Bronchus fibroblast of lung (primary cell): ENCODE results near the gene KIF26B. TPM values are rescaled to one million over a fixed set of nuclear protein-coding genes. Genes with fewer than 3 reads are reported as not detected.

ENCODE experiments used
- total RNA-seq: library from RNA; depleted of rRNA; stranded (reverse); fragments of >200 nt; gene quantifications from 2 replicates; pipeline ENCODE4 v1.2.3, GENCODE V29; 2015

Gene KIF26B
- 0.59 and 1.0 TPM in 2 replicates for total RNA-seq

DNA sequence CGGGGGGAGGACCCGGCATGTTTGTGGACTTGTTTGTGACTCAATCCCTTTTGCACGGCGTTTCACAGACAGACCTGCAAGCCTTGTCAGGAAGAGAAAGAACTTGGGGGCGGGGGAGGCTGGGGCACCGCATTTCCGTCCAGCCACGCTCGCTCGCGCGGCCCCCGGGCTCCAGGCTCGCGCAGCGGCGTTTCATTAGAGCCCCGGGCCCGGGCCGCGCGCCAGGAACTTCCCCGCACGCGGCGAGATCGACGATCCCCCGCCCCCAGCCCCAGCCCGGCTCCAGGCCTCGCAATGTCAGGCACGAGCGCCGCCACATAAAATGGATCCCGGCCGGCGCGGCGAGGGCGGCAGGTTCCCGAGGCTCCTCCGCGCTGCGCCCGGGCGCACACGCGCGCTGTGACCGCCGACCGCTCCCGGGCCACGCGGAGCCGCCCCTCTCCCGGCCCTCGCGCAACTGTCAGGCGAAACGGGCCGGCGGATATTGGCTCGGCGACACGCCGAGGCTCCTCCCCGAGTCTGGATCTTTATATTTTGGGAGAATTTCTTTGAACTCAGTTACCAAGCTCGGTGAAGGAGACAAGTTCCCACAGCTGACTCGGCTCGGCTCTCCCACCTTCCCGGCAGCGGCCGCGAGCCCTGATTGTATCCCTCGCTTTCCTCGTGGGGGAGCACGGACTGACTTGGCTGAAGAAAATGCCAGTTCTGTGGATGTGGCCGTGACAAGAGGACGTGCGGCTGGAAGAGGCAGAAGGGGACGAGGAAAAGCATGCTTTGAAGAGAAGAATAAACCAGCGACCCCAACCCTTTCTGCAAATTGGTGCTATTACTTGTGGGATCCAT, at the start of gene KIF26B:
KIF26B (plus strand) TSS at position 557 of the 843 bp plus-strand sequence. CDS start 440 bp downstream, outside the sequence.

